Colonic mucosa (tissue), 4 donors: Measurements from ENCODE around the gene ATP6V0E2. TPM values are rescaled to one million over a fixed set of nuclear protein-coding genes. Genes with fewer than 3 reads are reported as not detected.

Source experiments
- DNase-seq: peaks from one replicate; pipeline ENCODE4 v3.0.0-alpha.2; 2020
- H3K27ac ChIP-seq: fragments of 200-600 bp; one replicate; pipeline ENCODE4 v1.8.0; 2021
- H3K27me3 ChIP-seq: fragments of 200-600 bp; one replicate; pipeline ENCODE4 v1.8.0; 2021
- H3K36me3 ChIP-seq: fragments of 200-600 bp; one replicate; pipeline ENCODE4 v1.8.0; 2021
- H3K4me1 ChIP-seq: fragments of 200-600 bp; one replicate; pipeline ENCODE4 v1.8.0; 2021; ENCODE audit warnings: mild to moderate bottlenecking
- H3K4me3 ChIP-seq: fragments of 200-600 bp; one replicate; pipeline ENCODE4 v1.8.0; 2021
- H3K9ac ChIP-seq, 2 donors: one replicate each; pipeline ENCODE4 v1.7.0; 2013; ENCODE audit warnings: control low read depth in 2 of 2, low read depth in 2 of 2, low read length in 2 of 2
- H3K9me3 ChIP-seq: fragments of 200-600 bp; one replicate; pipeline ENCODE4 v1.8.0; 2021
- CTCF ChIP-seq: fragments of 200-600 bp; IDR thresholded peaks from one replicate; pipeline ENCODE4 v1.8.0; 2022; ENCODE audit warnings: antibody characterized with exemption, mild to moderate bottlenecking
- intact Hi-C: fragments of 100-400 bp; cut with DNase I; formaldehyde crosslinking; loops from one replicate; pipeline ENCODE4 v1.14.1; 2022
- total RNA-seq, 2 donors: library from RNA; stranded (reverse); fragmentation: NEBNext Ultra II Directional in 1 of 2; extraction: Animal tissue kit (Norgen Biotek cat#: 25700) in 1 of 2; gene quantifications; one replicate each; pipeline ENCODE4 v1.2.1, GENCODE V29; 2021
- donor health status: healthy.
- donor health status: DM: no; HTN: no; CAD: no.
- donor health status: DM: no; HTN: no; CAD: no.

The ATP6V0E2 gene
- total RNA-seq, 2 donors from 2014 or later: 12.5 to 22.7 TPM

GRCh38 chr7:149831741-149832219 lies 42.0 kb upstream of the ATP6V0E2 start:
- Histone ChIP-seq H3K9me3 (no peaks in the 10 kb centered on the region), H3K36me3 (no peaks in the 10 kb centered on the region), H3K4me3 (no peak overlapping the region), H3K27me3 (no peaks in the 10 kb centered on the region), H3K4me1 (no peaks in the 10 kb centered on the region), H3K9ac (no peak overlapping the region), H3K27ac (no peak overlapping the region)
- intact Hi-C loops: no loop called here
- no peak for DNase-seq
- TF ChIP-seq CTCF: no peak

DNA sequence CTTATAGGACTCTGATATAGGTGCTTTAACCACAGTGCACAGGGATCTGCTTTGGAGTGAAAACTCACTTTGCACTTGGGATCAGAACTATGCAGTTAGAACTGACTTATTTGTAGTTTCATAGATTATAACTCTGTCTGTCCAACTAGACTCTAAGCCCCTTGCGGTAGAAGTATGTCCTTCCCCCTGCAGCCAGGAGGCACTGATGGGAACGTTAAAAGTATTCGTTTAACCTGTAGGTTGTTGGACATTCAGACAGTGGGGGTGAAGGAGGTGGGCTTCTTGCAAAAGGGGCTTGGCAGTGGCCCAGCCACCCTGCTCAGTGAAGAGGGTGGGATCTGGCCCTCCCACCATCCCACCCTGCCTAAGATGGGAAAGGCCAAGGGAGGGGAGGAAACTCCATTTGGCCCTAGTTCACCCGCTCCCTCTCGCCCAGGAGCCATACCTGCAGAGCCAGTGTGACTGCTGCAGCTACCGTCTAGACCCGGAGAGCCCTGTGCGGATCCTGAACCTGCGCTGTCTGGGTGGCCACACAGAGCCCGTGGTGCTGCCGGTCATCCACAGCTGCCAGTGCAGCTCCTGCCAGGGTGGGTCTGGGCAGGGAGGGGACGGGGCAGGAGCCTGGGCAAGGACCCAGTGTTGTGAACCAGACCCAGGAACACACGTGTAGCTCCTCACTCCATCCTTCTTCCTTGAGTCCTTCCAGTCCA lies 41.3 kb upstream of the ATP6V0E2 start:
- intact Hi-C loops: no loop called here
- H3K9me3 ChIP-seq: no peaks in the 10 kb centered on the region
- no peak overlapping the region for H3K27ac ChIP-seq
- no peak for DNase-seq
- H3K27me3 ChIP-seq: no peaks in the 10 kb centered on the region
- no peaks in the 10 kb centered on the region for H3K4me1 ChIP-seq
- H3K9ac ChIP-seq: no peak overlapping the region
- no peak for TF ChIP-seq CTCF
- H3K36me3 ChIP-seq: no peaks in the 10 kb centered on the region
- H3K4me3 ChIP-seq: no peak overlapping the region

DNA sequence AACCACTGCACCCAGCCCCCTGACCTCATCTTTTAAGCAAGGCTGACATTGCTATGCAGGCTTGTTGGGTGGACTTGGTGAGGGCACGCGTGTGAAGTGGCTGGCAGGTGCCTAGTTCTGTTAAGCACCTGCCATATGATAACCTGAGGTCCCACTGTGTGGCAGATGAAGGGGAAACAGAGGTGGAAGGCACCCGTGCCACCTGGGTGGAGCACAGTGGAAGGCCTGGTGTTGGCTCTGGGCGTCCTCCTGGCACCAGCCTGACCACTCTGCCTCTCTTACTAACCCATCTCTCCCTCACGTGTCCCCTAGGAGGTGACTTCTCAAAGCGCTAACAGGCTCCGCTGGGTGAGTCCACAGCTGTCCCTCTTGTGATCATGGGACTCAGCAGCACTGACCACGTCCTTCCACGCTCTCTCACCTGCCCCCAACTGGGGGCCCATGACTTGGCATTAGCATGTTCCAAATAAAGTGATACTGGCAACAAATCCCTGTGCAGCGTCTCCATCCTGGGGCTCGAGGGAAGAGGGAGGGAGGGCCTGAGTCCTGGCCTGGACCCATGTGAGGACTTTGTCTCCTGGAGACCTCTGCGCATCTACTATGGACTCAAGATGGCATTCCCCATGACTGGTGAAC lies 40.2 kb upstream of the ATP6V0E2 start:
- DNase-seq: no peak
- Histone ChIP-seq H3K4me1 (peaks cover under 1% of the 10 kb centered on the region), H3K36me3 (no peaks in the 10 kb centered on the region), H3K4me3 (no peak overlapping the region), H3K27ac (no peak overlapping the region), H3K9ac (no peak overlapping the region), H3K9me3 (no peaks in the 10 kb centered on the region), H3K27me3 (no peaks in the 10 kb centered on the region)
- intact Hi-C loops: no loop called here
- TF ChIP-seq CTCF: no peak

GRCh38 chr7:149834601-149835000 lies 39.2 kb upstream of the ATP6V0E2 start:
- Histone ChIP-seq H3K27ac (no peak overlapping the region), H3K4me3 (no peak overlapping the region), H3K9me3 (no peaks in the 10 kb centered on the region), H3K27me3 (no peaks in the 10 kb centered on the region), H3K4me1 (peaks cover 10% of the 10 kb centered on the region), H3K9ac (no peak overlapping the region), H3K36me3 (no peaks in the 10 kb centered on the region)
- TF ChIP-seq CTCF: no peak
- no peak for DNase-seq
- intact Hi-C loops: no loop called here

GRCh38 chr7:149836434-149836833 lies 37.3 kb upstream of the ATP6V0E2 start:
- Histone ChIP-seq H3K27ac (no peak overlapping the region), H3K4me1 (peaks cover 11% of the 10 kb centered on the region), H3K9me3 (no peaks in the 10 kb centered on the region), H3K9ac (no peak overlapping the region), H3K27me3 (no peaks in the 10 kb centered on the region), H3K36me3 (no peaks in the 10 kb centered on the region), H3K4me3 (no peak overlapping the region)
- no peak for TF ChIP-seq CTCF
- intact Hi-C loops: no loop called here
- no peak for DNase-seq
